ENCODE results near the gene PTCRA. TPM values are rescaled to one million over a fixed set of nuclear protein-coding genes. Genes with fewer than 3 reads are reported as not detected.

Gene PTCRA
- total RNA-seq, 1 donor: not detected

GRCh38 chr6:42916288-42916687, 435 bp downstream of the PTCRA start:
- Histone ChIP-seq H3K4me1 (ENCODE audit: insufficient read depth, low read length) (peaks cover 7% of the 10 kb centered on the region), H3K27ac (ENCODE audit: low read depth, low read length) (no peak overlapping the region), H3K4me3 (ENCODE audit: insufficient read depth, low read length) (no peak overlapping the region), H3K9me3 (ENCODE audit: low read depth, low read length) (no peaks in the 10 kb centered on the region), H2AFZ (ENCODE audit: low read length) (no peak overlapping the region), H3K27me3 (ENCODE audit: insufficient read depth, low read length) (no peaks in the 10 kb centered on the region), H3K36me3 (ENCODE audit: insufficient read depth, low read length) (no peaks in the 10 kb centered on the region), H4K20me1 (ENCODE audit: insufficient read depth, low read length) (no peaks in the 10 kb centered on the region), H3K79me2 (ENCODE audit: insufficient read depth, low read length) (no peaks in the 10 kb centered on the region), H3K4me2 (ENCODE audit: insufficient read depth, low read length) (no peak overlapping the region)
- no peak for TF ChIP-seq CTCF (IDR thresholded peaks at IDR 0.05; ENCODE audit: extremely low read depth, low read depth, low read length)
- peak; percentile 30 for DNase-seq (ENCODE audit: insufficient read length, low spot score, missing footprints)

DNA sequence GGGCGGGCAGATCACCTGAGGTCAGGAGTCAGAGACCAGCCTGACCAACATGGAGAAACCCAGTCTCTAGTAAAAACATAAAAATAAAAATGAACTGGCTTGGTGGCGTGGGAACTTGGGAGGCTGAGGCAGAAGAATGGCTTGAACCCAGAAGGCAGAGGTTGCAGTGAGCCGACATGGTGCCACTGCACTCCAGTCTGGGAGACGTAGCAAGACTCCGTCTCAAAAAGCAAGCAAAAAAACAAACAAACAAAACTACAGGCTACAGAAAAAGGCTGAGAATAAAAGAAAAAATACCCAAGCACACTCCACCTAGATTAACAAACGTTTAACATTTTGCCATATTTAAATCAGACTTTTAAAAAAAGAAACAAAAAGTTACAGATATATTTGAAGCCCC, 5.9 kb downstream of the PTCRA start:
- Histone ChIP-seq H3K36me3 (ENCODE audit: insufficient read depth, low read length) (no peaks in the 10 kb centered on the region), H3K27me3 (ENCODE audit: insufficient read depth, low read length) (no peaks in the 10 kb centered on the region), H4K20me1 (ENCODE audit: insufficient read depth, low read length) (no peaks in the 10 kb centered on the region), H2AFZ (ENCODE audit: low read length) (no peak overlapping the region), H3K9me3 (ENCODE audit: low read depth, low read length) (no peaks in the 10 kb centered on the region), H3K4me1 (ENCODE audit: insufficient read depth, low read length) (peaks cover 3% of the 10 kb centered on the region), H3K27ac (ENCODE audit: low read depth, low read length) (no peak overlapping the region), H3K4me3 (ENCODE audit: insufficient read depth, low read length) (no peak overlapping the region), H3K4me2 (ENCODE audit: insufficient read depth, low read length) (no peak overlapping the region), H3K79me2 (ENCODE audit: insufficient read depth, low read length) (no peaks in the 10 kb centered on the region)
- no peak for DNase-seq (ENCODE audit: insufficient read length, low spot score, missing footprints)
- TF ChIP-seq CTCF (IDR thresholded peaks at IDR 0.05; ENCODE audit: extremely low read depth, low read depth, low read length): no peak

GRCh38 chr6:42923666-42924065, 7.8 kb downstream of the PTCRA start:
- no peak overlapping the region for H3K27ac ChIP-seq (ENCODE audit: low read depth, low read length)
- no peak overlapping the region for H2AFZ ChIP-seq (ENCODE audit: low read length)
- no peaks in the 10 kb centered on the region for H3K27me3 ChIP-seq (ENCODE audit: insufficient read depth, low read length)
- TF ChIP-seq CTCF (IDR thresholded peaks at IDR 0.05; ENCODE audit: extremely low read depth, low read depth, low read length): no peak
- H3K9me3 ChIP-seq (ENCODE audit: low read depth, low read length): no peaks in the 10 kb centered on the region
- no peak overlapping the region for H3K4me3 ChIP-seq (ENCODE audit: insufficient read depth, low read length)
- H4K20me1 ChIP-seq (ENCODE audit: insufficient read depth, low read length): no peaks in the 10 kb centered on the region
- no peak for DNase-seq (ENCODE audit: insufficient read length, low spot score, missing footprints)
- peaks cover 3% of the 10 kb centered on the region for H3K4me1 ChIP-seq (ENCODE audit: insufficient read depth, low read length)
- H3K79me2 ChIP-seq (ENCODE audit: insufficient read depth, low read length): no peaks in the 10 kb centered on the region
- H3K36me3 ChIP-seq (ENCODE audit: insufficient read depth, low read length): no peaks in the 10 kb centered on the region
- no peak overlapping the region for H3K4me2 ChIP-seq (ENCODE audit: insufficient read depth, low read length)

- Histone ChIP-seq H2AFZ (ENCODE audit: low read length) (no peak overlapping the region), H3K4me1 (ENCODE audit: insufficient read depth, low read length) (peaks cover 3% of the 10 kb centered on the region), H4K20me1 (ENCODE audit: insufficient read depth, low read length) (no peaks in the 10 kb centered on the region), H3K9me3 (ENCODE audit: low read depth, low read length) (no peaks in the 10 kb centered on the region), H3K27me3 (ENCODE audit: insufficient read depth, low read length) (no peaks in the 10 kb centered on the region), H3K36me3 (ENCODE audit: insufficient read depth, low read length) (no peaks in the 10 kb centered on the region), H3K79me2 (ENCODE audit: insufficient read depth, low read length) (peaks cover under 1% of the 10 kb centered on the region), H3K4me2 (ENCODE audit: insufficient read depth, low read length) (no peak overlapping the region), H3K4me3 (ENCODE audit: insufficient read depth, low read length) (no peak overlapping the region), H3K27ac (ENCODE audit: low read depth, low read length) (no peak overlapping the region)
- DNase-seq (ENCODE audit: insufficient read length, low spot score, missing footprints): no peak
- no peak for TF ChIP-seq CTCF (IDR thresholded peaks at IDR 0.05; ENCODE audit: extremely low read depth, low read depth, low read length)
Measured at GRCh38 chr6:42925248-42925857, 9.5 kb downstream of the PTCRA start.

Data from osteoblast (primary cell).